ENCODE data around the gene LCMT2. TPM values are rescaled to one million over a fixed set of nuclear protein-coding genes. Genes with fewer than 3 reads are reported as not detected.

The LCMT2 gene
- total RNA-seq, 1 experiment from 2014 or later: 12.1 TPM

DNA sequence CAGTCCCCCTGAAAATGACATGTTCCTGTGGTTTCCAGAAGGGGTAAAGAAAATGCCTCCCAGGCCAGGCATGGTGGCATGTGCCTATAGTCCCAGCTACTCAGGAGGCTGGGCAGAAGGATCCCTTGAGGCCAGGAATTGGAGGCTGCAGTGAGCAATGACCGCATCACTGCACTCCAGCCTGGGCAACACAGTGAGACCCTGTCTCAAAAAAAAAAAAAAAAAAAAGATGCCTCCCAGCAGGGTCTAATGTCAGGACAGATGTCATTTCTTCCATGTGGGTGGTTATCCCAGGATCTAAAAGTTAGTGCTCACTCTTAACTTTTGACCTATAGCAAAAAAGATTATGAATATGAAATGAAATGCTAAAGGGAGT is 13.4 kb downstream of the LCMT2 start:
- ATAC-seq: no peak
- TF ChIP-seq POLR2AphosphoS5 (IDR thresholded peaks at IDR 0.05; ENCODE audit: low read depth, low read length): no peak
- TF ChIP-seq, protein P1, sequence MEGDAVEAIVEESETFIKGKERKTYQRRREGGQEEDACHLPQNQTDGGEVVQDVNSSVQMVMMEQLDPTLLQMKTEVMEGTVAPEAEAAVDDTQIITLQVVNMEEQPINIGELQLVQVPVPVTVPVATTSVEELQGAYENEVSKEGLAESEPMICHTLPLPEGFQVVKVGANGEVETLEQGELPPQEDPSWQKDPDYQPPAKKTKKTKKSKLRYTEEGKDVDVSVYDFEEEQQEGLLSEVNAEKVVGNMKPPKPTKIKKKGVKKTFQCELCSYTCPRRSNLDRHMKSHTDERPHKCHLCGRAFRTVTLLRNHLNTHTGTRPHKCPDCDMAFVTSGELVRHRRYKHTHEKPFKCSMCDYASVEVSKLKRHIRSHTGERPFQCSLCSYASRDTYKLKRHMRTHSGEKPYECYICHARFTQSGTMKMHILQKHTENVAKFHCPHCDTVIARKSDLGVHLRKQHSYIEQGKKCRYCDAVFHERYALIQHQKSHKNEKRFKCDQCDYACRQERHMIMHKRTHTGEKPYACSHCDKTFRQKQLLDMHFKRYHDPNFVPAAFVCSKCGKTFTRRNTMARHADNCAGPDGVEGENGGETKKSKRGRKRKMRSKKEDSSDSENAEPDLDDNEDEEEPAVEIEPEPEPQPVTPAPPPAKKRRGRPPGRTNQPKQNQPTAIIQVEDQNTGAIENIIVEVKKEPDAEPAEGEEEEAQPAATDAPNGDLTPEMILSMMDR (IDR thresholded peaks at IDR 0.05): no peak
- TF ChIP-seq, protein P2, sequence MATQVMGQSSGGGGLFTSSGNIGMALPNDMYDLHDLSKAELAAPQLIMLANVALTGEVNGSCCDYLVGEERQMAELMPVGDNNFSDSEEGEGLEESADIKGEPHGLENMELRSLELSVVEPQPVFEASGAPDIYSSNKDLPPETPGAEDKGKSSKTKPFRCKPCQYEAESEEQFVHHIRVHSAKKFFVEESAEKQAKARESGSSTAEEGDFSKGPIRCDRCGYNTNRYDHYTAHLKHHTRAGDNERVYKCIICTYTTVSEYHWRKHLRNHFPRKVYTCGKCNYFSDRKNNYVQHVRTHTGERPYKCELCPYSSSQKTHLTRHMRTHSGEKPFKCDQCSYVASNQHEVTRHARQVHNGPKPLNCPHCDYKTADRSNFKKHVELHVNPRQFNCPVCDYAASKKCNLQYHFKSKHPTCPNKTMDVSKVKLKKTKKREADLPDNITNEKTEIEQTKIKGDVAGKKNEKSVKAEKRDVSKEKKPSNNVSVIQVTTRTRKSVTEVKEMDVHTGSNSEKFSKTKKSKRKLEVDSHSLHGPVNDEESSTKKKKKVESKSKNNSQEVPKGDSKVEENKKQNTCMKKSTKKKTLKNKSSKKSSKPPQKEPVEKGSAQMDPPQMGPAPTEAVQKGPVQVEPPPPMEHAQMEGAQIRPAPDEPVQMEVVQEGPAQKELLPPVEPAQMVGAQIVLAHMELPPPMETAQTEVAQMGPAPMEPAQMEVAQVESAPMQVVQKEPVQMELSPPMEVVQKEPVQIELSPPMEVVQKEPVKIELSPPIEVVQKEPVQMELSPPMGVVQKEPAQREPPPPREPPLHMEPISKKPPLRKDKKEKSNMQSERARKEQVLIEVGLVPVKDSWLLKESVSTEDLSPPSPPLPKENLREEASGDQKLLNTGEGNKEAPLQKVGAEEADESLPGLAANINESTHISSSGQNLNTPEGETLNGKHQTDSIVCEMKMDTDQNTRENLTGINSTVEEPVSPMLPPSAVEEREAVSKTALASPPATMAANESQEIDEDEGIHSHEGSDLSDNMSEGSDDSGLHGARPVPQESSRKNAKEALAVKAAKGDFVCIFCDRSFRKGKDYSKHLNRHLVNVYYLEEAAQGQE (IDR thresholded peaks at IDR 0.05; ENCODE audit: insufficient read depth in 1 of 2, low read depth in 2 of 2, low read length in 1 of 2): no peak
- no peak for TF ChIP-seq SIN3A (IDR thresholded peaks at IDR 0.05; ENCODE audit: borderline replicate concordance, insufficient read depth, low read depth, low read length)
- no peak for TF ChIP-seq TCF7L2 (IDR thresholded peaks at IDR 0.05; ENCODE audit: low read depth, low read length)
- no peak overlapping the region for H3K4me3 ChIP-seq (ENCODE audit: low read depth in 2 of 2, low read length in 2 of 2)
- intact Hi-C loops (cut with micrococcal nuclease; ENCODE audit: unreplicated experiment) (no loop called here), in situ Hi-C loops (cut with HindIII; ENCODE audit: low pct_unique_long_range_greater_than_20kb, low sequenced_read_pairs) (no loop called here)
- H3K27me3 ChIP-seq (ENCODE audit: control insufficient read depth, insufficient read depth, low read length): peaks cover 2% of the 10 kb centered on the region; the same call in 1 of the 2 replicates
- ChIA-PET POLR2A (interaction anchor here (0.6 kb wide), 1 partner anchor 37 kb away, joined by 6 read pairs; no protein-coding TSS in a partner anchor), CTCF (interaction anchor here (0.6 kb wide), 1 partner anchor 52 kb away, joined by 3 read pairs; no protein-coding TSS in a partner anchor)
- no peaks in the 10 kb centered on the region for H3K4me1 ChIP-seq (ENCODE audit: control insufficient read depth, insufficient read depth, low read length)
- H3K36me3 ChIP-seq (ENCODE audit: control insufficient read depth, insufficient read depth, low read length): no peaks in the 10 kb centered on the region
- no peak overlapping the region for H3K27ac ChIP-seq (ENCODE audit: low read length)
- no TSS peak for BruUV-seq (replicated peaks)
- DNase-seq (ENCODE audit: low read depth, low spot score): no peak
- no peaks in the 10 kb centered on the region for H3K9me3 ChIP-seq (ENCODE audit: control insufficient read depth, insufficient read depth, low read depth, low read length)

DNA sequence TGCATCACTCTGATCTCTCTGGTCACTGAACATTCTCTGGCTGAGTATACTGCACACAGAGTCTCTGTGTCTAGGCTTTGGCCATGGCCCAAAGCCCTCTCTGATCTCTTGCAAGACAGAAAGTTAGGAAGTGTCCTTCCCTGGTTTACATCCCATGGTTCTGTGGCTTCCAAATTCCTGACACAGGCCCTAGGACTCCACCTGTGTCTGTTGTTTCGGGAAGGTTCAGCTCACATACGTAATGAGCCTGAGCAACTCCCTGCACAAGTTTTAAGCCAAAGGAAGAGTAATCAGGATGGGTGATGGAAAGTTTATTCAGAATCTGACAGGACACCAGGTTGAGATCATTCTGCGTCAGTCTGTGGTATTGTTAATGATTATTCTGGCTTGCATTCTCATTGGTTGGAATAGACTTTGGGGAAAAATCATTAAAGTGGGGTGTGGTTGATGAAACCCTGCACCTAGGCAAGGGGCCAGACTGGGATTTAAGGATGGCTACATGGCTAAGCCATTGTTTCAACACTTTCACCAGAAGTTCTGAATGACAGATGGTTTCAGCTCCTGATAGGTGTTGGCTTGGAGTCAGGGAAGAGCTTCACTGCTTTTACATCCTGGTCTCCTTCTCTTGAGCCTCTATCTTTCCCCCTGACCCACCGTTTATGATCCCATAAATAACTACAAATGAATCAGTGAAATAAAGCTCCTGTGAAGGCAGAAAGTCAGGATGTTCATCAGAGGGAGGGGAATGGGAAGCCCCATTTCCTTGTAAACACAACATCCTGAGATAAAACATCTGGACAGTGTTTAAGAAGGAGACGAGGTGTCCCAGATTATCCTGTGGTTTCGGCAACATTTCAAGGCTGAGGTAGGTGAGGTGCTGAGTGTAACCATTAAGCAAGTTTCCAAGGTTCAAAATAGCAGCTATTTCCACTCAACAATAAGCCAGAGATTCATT is 14.1 kb downstream of the LCMT2 start:
- BruUV-seq (replicated peaks): no TSS peak
- POLR2A ChIA-PET: interaction anchor here (0.6 kb wide), 1 partner anchor 38 kb away, joined by 6 read pairs; no protein-coding TSS in a partner anchor
- intact Hi-C loops (cut with micrococcal nuclease; ENCODE audit: unreplicated experiment) (no loop called here), in situ Hi-C loops (cut with HindIII; ENCODE audit: low pct_unique_long_range_greater_than_20kb, low sequenced_read_pairs) (no loop called here)
- Histone ChIP-seq H3K4me1 (ENCODE audit: control insufficient read depth, insufficient read depth, low read length) (no peaks in the 10 kb centered on the region), H3K27ac (ENCODE audit: low read length) (no peak overlapping the region), H3K4me3 (ENCODE audit: low read depth in 2 of 2, low read length in 2 of 2) (no peak overlapping the region), H3K27me3 (ENCODE audit: control insufficient read depth, insufficient read depth, low read length) (peaks cover 5% of the 10 kb centered on the region; the same call in 1 of the 2 replicates), H3K36me3 (ENCODE audit: control insufficient read depth, insufficient read depth, low read length) (no peaks in the 10 kb centered on the region), H3K9me3 (ENCODE audit: control insufficient read depth, insufficient read depth, low read depth, low read length) (no peaks in the 10 kb centered on the region)
- ATAC-seq (no peak), DNase-seq (ENCODE audit: low read depth, low spot score) (no peak)
- CTCF ChIA-PET: no interaction called here
- TF ChIP-seq SIN3A (IDR thresholded peaks at IDR 0.05; ENCODE audit: borderline replicate concordance, insufficient read depth, low read depth, low read length) (no peak), TCF7L2 (IDR thresholded peaks at IDR 0.05; ENCODE audit: low read depth, low read length) (no peak), POLR2AphosphoS5 (IDR thresholded peaks at IDR 0.05; ENCODE audit: low read depth, low read length) (no peak)
- TF ChIP-seq, protein P1 (IDR thresholded peaks at IDR 0.05): no peak
- TF ChIP-seq, protein P2 (IDR thresholded peaks at IDR 0.05; ENCODE audit: insufficient read depth in 1 of 2, low read depth in 2 of 2, low read length in 1 of 2): no peak

Measured in Panc1 (cell line).